ENCODE measurements around the gene B4GALNT1. TPM values are rescaled to one million over a fixed set of nuclear protein-coding genes. Genes with fewer than 3 reads are reported as not detected.
"Not testable (repeated sequence)": the region's sequence is repeated elsewhere in the genome, so short reads cannot be mapped to it uniquely, and the experiment has no call there.

Gene B4GALNT1
- total RNA-seq, 1 experiment from 2014 or later, result 0.63 TPM

DNA sequence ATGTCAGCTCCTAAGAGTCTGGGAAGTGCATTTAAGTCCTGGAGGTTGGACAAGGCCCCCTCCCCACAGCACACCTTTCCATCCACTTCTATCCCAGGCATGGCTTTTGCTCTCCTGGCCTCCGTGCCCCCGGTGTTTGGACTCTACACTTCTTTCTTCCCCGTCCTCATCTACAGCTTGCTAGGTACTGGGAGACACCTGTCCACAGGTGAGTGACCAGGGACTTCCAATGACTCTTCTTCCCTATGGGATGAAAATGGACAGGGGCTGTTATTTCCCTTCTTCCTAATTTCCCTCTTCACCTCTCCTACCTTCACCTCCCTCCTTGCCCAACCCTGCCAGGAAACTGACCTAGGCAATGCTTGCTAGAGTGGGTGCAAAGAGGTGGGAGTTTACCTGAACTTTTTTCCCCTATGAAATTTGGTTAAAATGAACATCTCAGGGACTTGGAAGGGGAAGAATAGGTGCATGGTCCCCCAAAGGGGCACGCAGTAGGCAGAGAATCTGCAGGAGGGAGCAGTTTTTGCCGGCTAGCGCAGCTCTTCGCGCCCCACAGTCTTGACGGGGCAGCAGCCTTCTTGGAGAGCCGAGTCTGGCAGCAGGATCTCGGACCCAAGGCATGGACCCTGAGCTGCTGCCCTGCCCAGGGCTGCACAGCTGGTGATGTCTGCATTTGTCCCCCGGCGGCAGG is 12.6 kb downstream of the B4GALNT1 start:
- Histone ChIP-seq H3K9ac (ENCODE audit: low read length) (no peak overlapping the region), H3K4me2 (ENCODE audit: low read depth, low read length, poor library complexity, severe bottlenecking) (no peak overlapping the region), H3K9me2 (replicated peaks; ENCODE audit: insufficient read depth, low read length) (no peaks in the 10 kb centered on the region), H3K4me3 (ENCODE audit: low read length) (no peak overlapping the region), H3K27ac (ENCODE audit: low read length) (no peak overlapping the region), H3K4me1 (ENCODE audit: low read length) (no peaks in the 10 kb centered on the region; the same call in 1 of the 2 replicates), H3K27me3 (ENCODE audit: low read length) (no peaks in the 10 kb centered on the region), H3K36me3 (ENCODE audit: insufficient read depth, low read length) (no peaks in the 10 kb centered on the region), H3K9me3 (ENCODE audit: low read length) (no peaks in the 10 kb centered on the region), H4K20me1 (ENCODE audit: insufficient read depth, low read depth, low read length) (no peaks in the 10 kb centered on the region; the same call in 1 of the 2 replicates), H3K79me2 (ENCODE audit: low read length) (no peaks in the 10 kb centered on the region), H2AFZ (ENCODE audit: low read length) (no peak overlapping the region)
- no peak for DNase-seq

DNA sequence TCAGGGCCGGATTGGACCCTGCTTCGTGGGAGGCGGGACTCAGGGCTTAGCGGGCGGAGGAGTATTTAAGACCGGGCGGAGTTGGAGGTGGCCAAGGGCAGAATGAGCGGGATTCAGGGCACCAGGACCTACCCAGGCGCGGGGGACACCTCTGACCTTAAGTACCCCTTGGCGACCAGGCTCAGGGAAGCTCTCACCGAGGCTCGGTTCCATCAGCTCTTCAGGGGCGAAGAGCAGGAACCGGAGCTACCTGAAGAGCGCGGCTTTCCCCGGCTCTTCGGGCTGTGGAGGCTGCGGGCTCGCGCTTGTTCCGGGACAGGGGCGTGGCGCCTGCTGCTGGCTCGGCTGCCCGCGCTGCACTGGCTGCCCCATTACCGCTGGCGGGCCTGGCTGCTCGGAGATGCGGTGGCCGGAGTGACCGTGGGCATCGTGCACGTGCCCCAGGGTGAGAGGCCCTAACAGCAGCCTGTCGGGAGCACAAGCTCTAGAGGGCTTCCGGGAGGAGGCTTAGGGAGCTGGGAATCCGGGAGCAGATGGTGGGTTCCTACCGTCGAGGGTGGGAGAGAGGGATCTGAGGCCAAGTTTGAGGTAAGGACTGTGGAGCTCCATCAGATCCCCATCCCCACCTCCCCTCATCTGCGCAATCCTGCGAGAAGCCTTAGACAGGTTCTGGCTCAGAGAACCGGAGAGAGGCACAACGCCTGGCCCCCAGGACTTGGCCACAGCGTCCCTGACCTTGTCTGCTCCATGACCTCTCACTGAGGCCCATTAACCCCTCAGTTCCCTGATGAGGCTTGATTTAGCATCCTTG is 13.4 kb downstream of the B4GALNT1 start:
- Histone ChIP-seq H3K27ac (ENCODE audit: low read length) (no peak overlapping the region), H3K4me3 (ENCODE audit: low read length) (no peak overlapping the region), H3K9me3 (ENCODE audit: low read length) (no peaks in the 10 kb centered on the region), H3K36me3 (ENCODE audit: insufficient read depth, low read length) (no peaks in the 10 kb centered on the region), H3K79me2 (ENCODE audit: low read length) (no peaks in the 10 kb centered on the region), H2AFZ (ENCODE audit: low read length) (no peak overlapping the region), H3K9me2 (replicated peaks; ENCODE audit: insufficient read depth, low read length) (no peaks in the 10 kb centered on the region), H3K9ac (ENCODE audit: low read length) (no peak overlapping the region), H3K4me1 (ENCODE audit: low read length) (peaks cover 7% of the 10 kb centered on the region), H3K4me2 (ENCODE audit: low read depth, low read length, poor library complexity, severe bottlenecking) (no peak overlapping the region), H3K27me3 (ENCODE audit: low read length) (no peaks in the 10 kb centered on the region), H4K20me1 (ENCODE audit: insufficient read depth, low read depth, low read length) (no peaks in the 10 kb centered on the region)
- DNase-seq, result no peak

DNA sequence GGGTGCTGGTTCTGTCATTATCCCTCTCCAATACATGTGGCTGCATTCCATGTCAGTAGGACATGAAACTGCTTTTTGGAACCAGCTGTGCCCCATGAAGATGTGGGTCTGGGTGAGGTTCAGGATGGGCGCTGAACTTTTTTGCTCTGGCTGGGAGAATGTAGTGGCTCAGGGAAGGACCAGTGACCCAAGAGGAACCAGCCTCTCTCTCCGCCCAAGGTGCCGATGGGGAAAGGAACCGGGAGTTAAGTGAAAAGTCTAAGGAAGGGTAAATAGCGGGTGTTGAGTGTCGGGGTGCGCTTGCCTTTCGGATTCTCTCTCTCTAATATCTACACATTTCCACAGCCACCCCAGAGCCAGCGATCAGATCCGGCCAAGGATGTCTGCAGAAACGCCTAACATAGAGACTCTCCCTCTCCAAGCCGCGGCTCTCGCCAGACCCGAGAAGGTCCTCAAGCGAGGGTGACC is 14.0 kb downstream of the B4GALNT1 start:
- DNase-seq, result no peak
- Histone ChIP-seq H3K79me2 (ENCODE audit: low read length) (no peaks in the 10 kb centered on the region), H3K36me3 (ENCODE audit: insufficient read depth, low read length) (no peaks in the 10 kb centered on the region), H3K4me3 (ENCODE audit: low read length) (no peak overlapping the region), H3K9ac (ENCODE audit: low read length) (no peak overlapping the region), H3K27ac (ENCODE audit: low read length) (no peak overlapping the region), H3K9me3 (ENCODE audit: low read length) (no peaks in the 10 kb centered on the region), H3K4me1 (ENCODE audit: low read length) (peaks cover 14% of the 10 kb centered on the region), H3K27me3 (ENCODE audit: low read length) (no peaks in the 10 kb centered on the region), H3K4me2 (ENCODE audit: low read depth, low read length, poor library complexity, severe bottlenecking) (no peak overlapping the region), H2AFZ (ENCODE audit: low read length) (no peak overlapping the region), H3K9me2 (replicated peaks; ENCODE audit: insufficient read depth, low read length) (no peaks in the 10 kb centered on the region), H4K20me1 (ENCODE audit: insufficient read depth, low read depth, low read length) (no peaks in the 10 kb centered on the region)

DNA sequence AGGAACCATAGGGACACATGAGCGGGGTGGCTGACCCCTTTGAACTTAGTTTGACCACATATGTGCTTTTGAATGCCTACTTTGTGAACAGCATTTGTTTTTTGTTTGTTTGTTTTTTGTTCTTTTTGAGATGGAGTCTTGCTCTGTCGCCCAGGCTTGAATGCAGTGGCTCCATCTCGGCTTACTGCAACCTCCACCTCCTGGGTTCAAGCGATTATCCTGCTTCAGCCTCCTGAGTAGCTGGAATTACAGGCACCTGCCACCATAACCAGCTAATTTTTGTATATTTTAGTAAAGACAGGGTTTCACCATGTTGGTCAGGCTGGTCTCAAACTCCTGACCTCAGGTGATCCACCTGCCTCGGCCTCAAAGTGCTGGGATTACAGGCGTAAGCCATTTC is 14.6 kb downstream of the B4GALNT1 start:
- not testable (repeated sequence) for H3K4me2 ChIP-seq (ENCODE audit: low read depth, low read length, poor library complexity, severe bottlenecking); H3K79me2 ChIP-seq (ENCODE audit: low read length); H3K36me3 ChIP-seq (ENCODE audit: insufficient read depth, low read length); H3K27me3 ChIP-seq (ENCODE audit: low read length); H3K9ac ChIP-seq (ENCODE audit: low read length); H3K9me2 ChIP-seq (replicated peaks; ENCODE audit: insufficient read depth, low read length); H4K20me1 ChIP-seq (ENCODE audit: insufficient read depth, low read depth, low read length); DNase-seq; H2AFZ ChIP-seq (ENCODE audit: low read length); H3K9me3 ChIP-seq (ENCODE audit: low read length); H3K4me3 ChIP-seq (ENCODE audit: low read length); H3K27ac ChIP-seq (ENCODE audit: low read length)
- H3K4me1 ChIP-seq (ENCODE audit: low read length), result peaks cover 19% of the 10 kb centered on the region

DNA sequence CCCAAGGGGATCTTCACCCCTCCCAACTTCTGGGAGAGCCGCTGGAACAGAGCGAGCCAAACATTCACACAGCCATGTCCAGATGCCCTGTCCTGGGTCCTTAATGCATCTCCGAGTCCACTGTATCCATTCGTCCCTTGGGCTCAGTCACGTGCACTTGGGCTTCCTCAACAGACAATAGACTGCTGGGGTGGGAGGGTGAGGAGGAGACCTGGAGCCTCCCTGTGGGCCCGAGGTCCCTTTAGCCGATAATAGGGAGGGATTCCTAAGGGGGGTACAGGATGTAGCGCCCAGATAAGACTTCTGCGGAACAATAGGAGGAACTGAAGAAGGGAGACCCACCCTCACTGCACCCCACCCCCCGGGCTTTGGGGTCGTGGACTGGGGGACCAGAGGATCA is 15.1 kb downstream of the B4GALNT1 start:
- H3K79me2 ChIP-seq (ENCODE audit: low read length), result no peaks in the 10 kb centered on the region
- no peak for DNase-seq
- H3K9me2 ChIP-seq (replicated peaks; ENCODE audit: insufficient read depth, low read length), result no peaks in the 10 kb centered on the region
- H3K4me2 ChIP-seq (ENCODE audit: low read depth, low read length, poor library complexity, severe bottlenecking), result no peak overlapping the region
- no peaks in the 10 kb centered on the region for H4K20me1 ChIP-seq (ENCODE audit: insufficient read depth, low read depth, low read length)
- H3K27me3 ChIP-seq (ENCODE audit: low read length), result no peaks in the 10 kb centered on the region
- H3K9ac ChIP-seq (ENCODE audit: low read length), result no peak overlapping the region
- no peaks in the 10 kb centered on the region for H3K9me3 ChIP-seq (ENCODE audit: low read length)
- peaks cover 22% of the 10 kb centered on the region for H3K4me1 ChIP-seq (ENCODE audit: low read length)
- H3K27ac ChIP-seq (ENCODE audit: low read length), result no peak overlapping the region
- H3K36me3 ChIP-seq (ENCODE audit: insufficient read depth, low read length), result no peaks in the 10 kb centered on the region
- H2AFZ ChIP-seq (ENCODE audit: low read length), result no peak overlapping the region
- no peak overlapping the region for H3K4me3 ChIP-seq (ENCODE audit: low read length)

DNA sequence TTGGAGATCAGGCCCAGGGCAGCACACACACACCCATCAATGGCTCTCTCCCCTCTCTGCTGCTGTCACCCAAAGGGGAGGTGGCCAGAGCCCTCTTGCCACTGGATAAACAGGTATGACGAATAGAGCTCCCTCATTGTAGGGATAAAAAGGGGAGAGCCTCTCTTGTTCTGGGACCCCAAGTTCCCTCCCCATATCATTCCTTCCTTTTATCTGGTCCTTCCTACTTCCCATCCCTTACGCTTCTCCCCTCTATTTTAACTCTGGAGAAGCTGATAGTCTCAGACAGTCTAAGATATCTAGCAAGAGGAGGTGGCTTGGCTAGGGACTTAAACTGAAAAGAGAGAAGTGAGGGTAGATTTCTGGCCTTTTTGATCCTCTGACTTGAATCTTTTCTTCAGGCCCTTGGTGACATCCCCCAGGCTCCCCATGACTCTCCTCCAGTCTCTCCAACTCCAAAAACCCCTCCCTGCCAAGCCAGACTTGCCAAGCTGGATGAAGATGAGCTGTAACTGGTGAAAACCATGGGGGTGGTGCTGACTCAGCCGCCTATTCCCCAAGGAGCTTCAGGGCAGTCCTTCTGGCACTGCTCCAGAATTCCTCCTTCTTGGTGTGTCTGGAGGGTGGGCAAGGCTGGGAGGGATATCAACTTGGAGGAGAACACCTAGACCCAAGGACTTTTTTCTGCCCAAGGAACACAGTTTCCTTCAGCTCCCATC is 16.5 kb downstream of the B4GALNT1 start:
- no peaks in the 10 kb centered on the region for H3K9me3 ChIP-seq (ENCODE audit: low read length)
- no peaks in the 10 kb centered on the region for H4K20me1 ChIP-seq (ENCODE audit: insufficient read depth, low read depth, low read length)
- no peak overlapping the region for H3K9ac ChIP-seq (ENCODE audit: low read length)
- no peak overlapping the region for H3K27ac ChIP-seq (ENCODE audit: low read length)
- H3K79me2 ChIP-seq (ENCODE audit: low read length), result no peaks in the 10 kb centered on the region
- no peak for DNase-seq
- H3K4me2 ChIP-seq (ENCODE audit: low read depth, low read length, poor library complexity, severe bottlenecking), result no peak overlapping the region
- H3K9me2 ChIP-seq (replicated peaks; ENCODE audit: insufficient read depth, low read length), result no peaks in the 10 kb centered on the region
- H3K36me3 ChIP-seq (ENCODE audit: insufficient read depth, low read length), result no peaks in the 10 kb centered on the region
- H3K4me3 ChIP-seq (ENCODE audit: low read length), result no peak overlapping the region
- no peaks in the 10 kb centered on the region for H3K27me3 ChIP-seq (ENCODE audit: low read length)
- no peak overlapping the region for H2AFZ ChIP-seq (ENCODE audit: low read length)
- peaks cover 22% of the 10 kb centered on the region for H3K4me1 ChIP-seq (ENCODE audit: low read length)

DNA sequence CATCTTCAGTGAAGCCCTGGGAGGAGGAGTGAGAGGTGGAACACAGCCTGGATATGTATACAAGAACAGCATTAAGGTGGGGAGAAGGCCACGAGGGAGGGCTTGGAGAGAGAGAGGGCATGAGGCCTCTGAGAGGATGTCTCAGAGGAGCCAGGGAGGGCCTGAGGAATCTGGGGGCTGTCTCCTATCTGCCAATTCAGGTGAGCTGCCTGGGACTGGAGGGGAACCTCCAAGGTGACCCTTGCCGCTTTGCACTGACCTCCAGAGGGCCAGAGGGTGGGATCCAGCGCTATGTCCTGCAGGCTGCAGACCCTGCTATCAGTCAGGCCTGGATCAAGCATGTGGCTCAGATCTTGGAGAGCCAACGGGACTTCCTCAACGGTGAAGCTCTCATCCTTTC is 17.4 kb downstream of the B4GALNT1 start:
- Histone ChIP-seq H4K20me1 (ENCODE audit: insufficient read depth, low read depth, low read length) (no peaks in the 10 kb centered on the region), H3K4me3 (ENCODE audit: low read length) (no peak overlapping the region), H3K9me2 (replicated peaks; ENCODE audit: insufficient read depth, low read length) (no peaks in the 10 kb centered on the region), H3K4me2 (ENCODE audit: low read depth, low read length, poor library complexity, severe bottlenecking) (no peak overlapping the region), H3K9ac (ENCODE audit: low read length) (no peak overlapping the region), H3K4me1 (ENCODE audit: low read length) (peaks cover 28% of the 10 kb centered on the region), H3K27me3 (ENCODE audit: low read length) (no peaks in the 10 kb centered on the region), H3K27ac (ENCODE audit: low read length) (no peak overlapping the region), H3K79me2 (ENCODE audit: low read length) (no peaks in the 10 kb centered on the region), H3K36me3 (ENCODE audit: insufficient read depth, low read length) (no peaks in the 10 kb centered on the region), H3K9me3 (ENCODE audit: low read length) (no peaks in the 10 kb centered on the region), H2AFZ (ENCODE audit: low read length) (no peak overlapping the region)
- DNase-seq, result no peak

DNA sequence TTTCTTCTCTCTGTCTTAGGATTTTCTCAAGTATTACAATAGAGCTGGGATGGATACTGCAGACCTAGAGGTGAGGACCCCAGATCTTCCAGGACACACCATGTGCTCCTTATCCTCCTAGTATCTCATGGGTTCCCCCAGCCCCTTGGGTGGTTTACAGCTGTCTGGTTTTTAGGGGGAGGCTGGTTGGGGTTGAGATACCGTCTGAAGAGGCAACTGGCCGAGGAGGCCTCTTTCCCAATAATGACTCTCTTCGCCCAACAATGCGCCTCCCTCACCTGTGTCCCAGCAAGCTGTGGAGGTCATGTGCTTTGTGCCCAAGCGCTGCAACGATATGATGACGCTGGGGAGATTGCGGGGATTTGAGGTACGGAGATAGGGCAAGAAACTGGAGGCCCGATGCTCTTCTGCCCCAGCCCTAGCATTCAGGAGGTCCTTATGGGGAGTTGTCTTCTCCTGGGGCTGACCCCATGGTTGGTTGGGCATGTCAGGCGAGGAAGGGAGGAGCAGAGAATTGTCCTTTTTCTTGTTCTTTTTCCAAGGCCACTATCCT is 18.0 kb downstream of the B4GALNT1 start:
- Histone ChIP-seq H3K4me2 (ENCODE audit: low read depth, low read length, poor library complexity, severe bottlenecking) (no peak overlapping the region), H3K9ac (ENCODE audit: low read length) (no peak overlapping the region), H3K9me3 (ENCODE audit: low read length) (no peaks in the 10 kb centered on the region), H3K36me3 (ENCODE audit: insufficient read depth, low read length) (no peaks in the 10 kb centered on the region), H3K27ac (ENCODE audit: low read length) (no peak overlapping the region), H4K20me1 (ENCODE audit: insufficient read depth, low read depth, low read length) (no peaks in the 10 kb centered on the region), H3K4me1 (ENCODE audit: low read length) (peaks cover 28% of the 10 kb centered on the region), H2AFZ (ENCODE audit: low read length) (no peak overlapping the region), H3K4me3 (ENCODE audit: low read length) (no peak overlapping the region), H3K79me2 (ENCODE audit: low read length) (no peaks in the 10 kb centered on the region), H3K9me2 (replicated peaks; ENCODE audit: insufficient read depth, low read length) (no peaks in the 10 kb centered on the region), H3K27me3 (ENCODE audit: low read length) (no peaks in the 10 kb centered on the region)
- DNase-seq, result no peak
